H1 (cell line): Measurements from ENCODE around the gene PPARD. TPM values are rescaled to one million over a fixed set of nuclear protein-coding genes. Genes with fewer than 3 reads are reported as not detected.
"Not testable (repeated sequence)": the region's sequence is repeated elsewhere in the genome, so short reads cannot be mapped to it uniquely, and the experiment has no call there.

Experiments used
- CTCF ChIA-PET: fragments of 300-600 bp; sonication (Branson Sonifier 250); formaldehyde crosslinking; loops from one replicate; lab custom pipeline; 2021; ENCODE audit not compliant: partially characterized antibody; lab: Charles Lee
- POLR2A ChIA-PET: fragments of 300-600 bp; sonication (Branson Sonifier 250); formaldehyde crosslinking; loops from one replicate; lab custom pipeline; 2021; ENCODE audit warnings: inconsistent platforms; ENCODE audit not compliant: partially characterized antibody; lab: Charles Lee
- DNase-seq, 2 experiments: peaks; one replicate each; pipeline versions ENCODE4 v3.0.0 to v3.0.0-alpha.2; 2010 to 2022; ENCODE audit warnings: low spot score in 2 of 2, low read depth in 1 of 2, mixed read lengths in 1 of 2
- FAIRE-seq: peaks from 2 replicates; lab custom pipeline; 2011; peaks lifted over from hg19 to GRCh38; lab: Jason Lieb, UNC
- H2AFZ ChIP-seq: 2 replicates; pipeline ENCODE4 v1.8.1; 2012; ENCODE audit warnings: low read length, inconsistent platforms
- H2AK5ac ChIP-seq: 2 replicates; pipeline ENCODE4 v1.6.1; 2013; ENCODE audit warnings: low read depth, low read length
- H2BK120ac ChIP-seq: replicated peaks from 2 replicates; pipeline ENCODE3; 2013; ENCODE audit warnings: low read depth, low read length, inconsistent platforms
- H2BK12ac ChIP-seq: 2 replicates; pipeline ENCODE4 v1.6.1; 2013; ENCODE audit warnings: low read depth, low read length
- H2BK15ac ChIP-seq: 2 replicates; pipeline ENCODE4 v1.6.1; 2013; ENCODE audit warnings: low read length
- H2BK20ac ChIP-seq: 2 replicates; pipeline ENCODE4 v1.6.1; 2013; ENCODE audit warnings: low read length
- H2BK5ac ChIP-seq: 2 replicates; pipeline ENCODE4 v1.6.1; 2013; ENCODE audit warnings: low read depth, low read length
- H3K14ac ChIP-seq: 2 replicates; pipeline ENCODE4 v1.6.1; 2013; ENCODE audit warnings: inconsistent platforms; ENCODE audit not compliant: insufficient read length
- H3K18ac ChIP-seq: 2 replicates; pipeline ENCODE4 v1.6.1; 2013; ENCODE audit warnings: low read length; ENCODE audit errors: extremely low read depth
- H3K23ac ChIP-seq: 2 replicates; pipeline ENCODE4 v1.6.1; 2013; ENCODE audit warnings: inconsistent platforms; ENCODE audit not compliant: insufficient read length
- H3K23me2 ChIP-seq: 2 replicates; pipeline ENCODE4 v1.6.1; 2013; ENCODE audit warnings: low read depth, low read length
- H3K27ac ChIP-seq: 2 replicates; pipeline ENCODE4 v1.6.1; 2011; ENCODE audit warnings: low read depth, low read length, inconsistent platforms
- H3K27me3 ChIP-seq, 4 experiments: replicated peaks in 1 of 4; 1 replicate in 1 of 4; 2 replicates in 3 of 4; pipeline versions ENCODE4 v1.6.1 to v1.8.1; 2011 to 2013; ENCODE audit warnings: low read length in 3 of 4, mild to moderate bottlenecking in 3 of 4, inconsistent platforms in 2 of 4, mixed read lengths in 2 of 4, moderate library complexity in 1 of 4; ENCODE audit not compliant: control insufficient read depth in 3 of 4, insufficient read depth in 3 of 4; ENCODE audit errors: extremely low read depth in 1 of 4
- H3K36me3 ChIP-seq, 4 experiments: 2 replicates each; pipeline versions ENCODE4 v1.6.1 to v1.8.1; 2011 to 2013; ENCODE audit warnings: mild to moderate bottlenecking in 4 of 4, low read length in 3 of 4, moderate library complexity in 2 of 4, control low read depth in 1 of 4, inconsistent platforms in 1 of 4; ENCODE audit not compliant: insufficient read depth in 4 of 4, control insufficient read depth in 2 of 4
- H3K4ac ChIP-seq: replicated peaks from 2 replicates; pipeline ENCODE3; 2013; ENCODE audit warnings: low read length, low read depth, mixed read lengths, inconsistent platforms; ENCODE audit not compliant: insufficient read length
- H3K4me1 ChIP-seq, 4 experiments: replicated peaks in 1 of 4; 1 replicate in 1 of 4; 2 replicates in 3 of 4; pipeline versions ENCODE4 v1.6.1 to v1.8.1; 2011 to 2013; ENCODE audit warnings: low read length in 3 of 4, inconsistent platforms in 2 of 4, mixed read lengths in 1 of 4; ENCODE audit not compliant: insufficient read depth in 4 of 4, control insufficient read depth in 3 of 4
- H3K4me2 ChIP-seq, 2 experiments: 2 replicates each; pipeline versions ENCODE4 v1.6.1 to v1.8.1; 2011 to 2013; ENCODE audit warnings: low read depth in 2 of 2, low read length in 2 of 2, control low read depth in 1 of 2, inconsistent platforms in 1 of 2, mild to moderate bottlenecking in 1 of 2; ENCODE audit not compliant: insufficient read depth in 1 of 2
- H3K4me3 ChIP-seq, 4 experiments: fragments of 200-600, 300-600 bp in 1 of 4; sonication (generic), shearing (Covaris generic), sonication (Bioruptor Twin) in 1 of 4; 2 replicates each; pipeline versions ENCODE4 v1.5.1 to v1.8.1; 2011 to 2016; ENCODE audit warnings: low read length in 4 of 4, low read depth in 3 of 4, control low read depth in 2 of 4, inconsistent platforms in 2 of 4, mild to moderate bottlenecking in 2 of 4, mixed read lengths in 1 of 4, moderate library complexity in 1 of 4; ENCODE audit not compliant: insufficient read depth in 2 of 4; ENCODE audit errors: extremely low read depth in 1 of 4
- H3K56ac ChIP-seq: replicated peaks from 2 replicates; pipeline ENCODE3; 2013; ENCODE audit warnings: low read depth, mild to moderate bottlenecking, mixed read lengths, low read length, inconsistent platforms; ENCODE audit not compliant: insufficient read length
- H3K79me1 ChIP-seq: 2 replicates; pipeline ENCODE4 v1.6.1; 2013; ENCODE audit warnings: low read depth, low read length, control low read depth
- H3K79me2 ChIP-seq, 2 experiments: 2 replicates each; pipeline versions ENCODE4 v1.6.1 to v1.8.1; 2012 to 2013; ENCODE audit warnings: low read length in 2 of 2, mild to moderate bottlenecking in 2 of 2, inconsistent platforms in 1 of 2; ENCODE audit not compliant: insufficient read depth in 2 of 2, control insufficient read depth in 1 of 2
- H3K9ac ChIP-seq, 4 experiments: replicated peaks in 1 of 4; 1 replicate in 1 of 4; 2 replicates in 3 of 4; pipeline versions ENCODE4 v1.6.1 to v1.8.1; 2011 to 2013; ENCODE audit warnings: low read depth in 3 of 4, low read length in 3 of 4, control low read depth in 2 of 4, mild to moderate bottlenecking in 2 of 4, moderate library complexity in 2 of 4, inconsistent platforms in 1 of 4; ENCODE audit errors: extremely low read depth in 1 of 4
- H3K9me3 ChIP-seq, 2 experiments: 2 replicates each; pipeline versions ENCODE4 v1.6.1 to v1.8.1; 2012 to 2013; ENCODE audit warnings: mild to moderate bottlenecking in 2 of 2, moderate library complexity in 2 of 2, control low read depth in 1 of 2, inconsistent platforms in 1 of 2, low read depth in 1 of 2, low read length in 1 of 2, mixed read lengths in 1 of 2; ENCODE audit not compliant: insufficient read depth in 2 of 2
- H4K20me1 ChIP-seq, 2 experiments: replicated peaks in 1 of 2; 2 replicates each; pipeline versions ENCODE3 to v1.8.1; 2011 to 2013; ENCODE audit warnings: inconsistent platforms in 2 of 2, low read length in 2 of 2, mild to moderate bottlenecking in 1 of 2; ENCODE audit not compliant: insufficient read depth in 2 of 2, control insufficient read depth in 1 of 2
- H4K5ac ChIP-seq: 2 replicates; pipeline ENCODE4 v1.6.1; 2013; ENCODE audit warnings: low read length, low read depth, mixed read lengths, inconsistent platforms; ENCODE audit not compliant: insufficient read length
- H4K8ac ChIP-seq: 2 replicates; pipeline ENCODE4 v1.8.0; 2013; ENCODE audit warnings: mild to moderate bottlenecking, moderate library complexity, low read length, inconsistent platforms; ENCODE audit not compliant: insufficient read depth; ENCODE audit errors: extremely low read depth
- H4K91ac ChIP-seq: replicated peaks from 2 replicates; pipeline ENCODE3; 2013; ENCODE audit warnings: low read length, mixed read lengths, inconsistent platforms; ENCODE audit not compliant: insufficient read length
- WGBS, 2 experiments: shearing (Covaris generic) in 1 of 2; methylation state at CpG; one replicate each; pipeline versions ENCODE4 v1.1.6 to v1.1.7; 2013 to 2015; ENCODE audit warnings: low lambda C conversion rate in 2 of 2, mixed read lengths in 2 of 2, inconsistent platforms in 1 of 2, low coverage in 1 of 2, missing lambda C conversion rate in 1 of 2; ENCODE audit not compliant: insufficient replicate concordance in 2 of 2, insufficient coverage in 1 of 2, insufficient read length in 1 of 2; ENCODE audit errors: extremely low coverage in 1 of 2, missing lambda C conversion rate in 1 of 2; 5-methylcytosine and 5-hydroxymethylcytosine counted together
- polyA plus RNA-seq, 7 experiments: library from polyadenylated mRNA; depleted of rRNA in 3 of 7; stranded (reverse) in 5 of 7; unstranded in 2 of 7; fragments of >200 nt in 5 of 7; fragments of 200-250 nt in 2 of 7; gene quantifications; 1 replicate in 5 of 7; 2 replicates in 1 of 7; 4 replicates in 1 of 7; pipeline versions ENCODE4 v1.2.1 to v1.2.3, GENCODE V29; 2011 to 2013; ENCODE audit warnings: missing spikeins in 2 of 7, mixed read lengths in 2 of 7
- total RNA-seq: library from RNA; stranded (reverse); fragmentation: NEBNext Ultra II Directional; extraction: Animal tissue kit (Norgen Biotek cat#: 25700); gene quantifications from 2 replicates; pipeline ENCODE4 v1.2.1, GENCODE V29; 2021

The PPARD gene
- total and polyA plus RNA-seq, 2 of the 8 experiments (the other 6 are each of a cell fraction or from before 2014, with no cell fraction given): 14.6 to 14.9 TPM

DNA sequence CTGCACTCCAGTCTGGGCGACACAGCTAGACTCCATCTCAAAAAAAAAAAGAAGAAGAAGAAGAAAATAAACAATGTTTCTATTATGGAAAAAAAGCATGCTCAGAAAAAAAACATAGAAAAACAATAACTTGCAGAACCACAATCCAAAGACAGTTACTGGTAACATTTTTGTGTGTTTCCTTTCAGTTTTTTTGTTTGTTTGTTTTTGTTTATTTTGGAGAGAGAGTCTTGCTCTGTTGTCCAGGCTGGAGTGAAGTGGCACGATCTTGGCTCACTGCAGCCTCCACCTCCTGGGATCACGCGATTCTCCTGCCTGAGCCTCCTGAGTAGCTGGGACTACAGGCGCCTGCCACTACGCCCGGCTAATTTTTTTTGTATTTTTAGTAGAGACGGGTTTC, 13.4 kb upstream of the PPARD start:
- H3K27ac ChIP-seq, H3K18ac ChIP-seq, H3K79me2 ChIP-seq, H2BK20ac ChIP-seq, H4K91ac ChIP-seq, DNase-seq, H3K79me1 ChIP-seq, H3K56ac ChIP-seq, H4K8ac ChIP-seq, H3K36me3 ChIP-seq, FAIRE-seq, H4K20me1 ChIP-seq, H3K23me2 ChIP-seq, H3K14ac ChIP-seq, H2BK120ac ChIP-seq, H2BK12ac ChIP-seq, H2AFZ ChIP-seq, H4K5ac ChIP-seq, H3K4me2 ChIP-seq, H2BK5ac ChIP-seq, H2AK5ac ChIP-seq, H3K4me3 ChIP-seq, H3K4me1 ChIP-seq, H3K4ac ChIP-seq, H3K23ac ChIP-seq, H3K9ac ChIP-seq, H3K9me3 ChIP-seq, H3K27me3 ChIP-seq, H2BK15ac ChIP-seq: not testable (repeated sequence)
- ChIA-PET POLR2A (interaction anchor here (1.2 kb wide), 1 partner anchor 10 kb away, joined by 5 read pairs; no protein-coding TSS in a partner anchor), CTCF (interaction anchor here (0.6 to 21.2 kb wide), 13 partner anchors 11 to 1194 kb away, joined by 3 to 358 read pairs (median 5); partner anchors contain the start of genes DEF6 and PPARD)
- WGBS, 2 experiments: 91% methylated on average over 8 of the region's 8 CpGs; no CpG with 5 or more reads in 1 of the 2 experiments
